Neural cell (in vitro differentiated cells): ENCODE results near the gene ZFR. TPM values are rescaled to one million over a fixed set of nuclear protein-coding genes. Genes with fewer than 3 reads are reported as not detected.

Experiments
- H2AFZ ChIP-seq: fragments of 200-600, 300-800 bp; sonication (generic), shearing (Covaris generic); 2 replicates; pipeline ENCODE4 v1.6.0; 2014; ENCODE audit warnings: low read depth, mild to moderate bottlenecking, antibody characterized with exemption, low read length, moderate library complexity
- H3F3A ChIP-seq: fragments of 200-600 bp; shearing (Covaris generic); 2 replicates; pipeline ENCODE4 v1.6.1; 2016; ENCODE audit warnings: mild to moderate bottlenecking, moderate library complexity, mixed read lengths, antibody characterized with exemption, low read length; ENCODE audit not compliant: insufficient read depth, poor library complexity, severe bottlenecking
- H3K27ac ChIP-seq: fragments of 200-600, 300-800 bp; sonication (generic), shearing (Covaris generic); 2 replicates; pipeline ENCODE4 v1.5.1; 2014; ENCODE audit warnings: mild to moderate bottlenecking, low read length, moderate library complexity
- H3K27me3 ChIP-seq: fragments of 300-800, 200-600 bp; sonication (generic), shearing (Covaris generic); 2 replicates; pipeline ENCODE4 v1.6.0; 2014; ENCODE audit warnings: mild to moderate bottlenecking, low read depth, low read length, moderate library complexity; ENCODE audit not compliant: insufficient read depth
- H3K36me3 ChIP-seq: fragments of 300-800, 200-600 bp; sonication (generic), shearing (Covaris generic); 2 replicates; pipeline ENCODE4 v1.5.1; 2014; ENCODE audit warnings: mild to moderate bottlenecking, antibody characterized with exemption, low read length, moderate library complexity; ENCODE audit not compliant: insufficient read depth
- H3K4me2 ChIP-seq: fragments of 300-800, 200-600 bp; sonication (generic), shearing (Covaris generic); 2 replicates; pipeline ENCODE4 v1.6.0; 2014; ENCODE audit warnings: mild to moderate bottlenecking, low read length
- H3K4me3 ChIP-seq: fragments of 300-800, 200-600 bp; sonication (generic), shearing (Covaris generic); 2 replicates; pipeline ENCODE4 v1.5.1; 2014; ENCODE audit warnings: mild to moderate bottlenecking, low read length, moderate library complexity
- H3K79me2 ChIP-seq: fragments of 200-600 bp; shearing (Covaris generic); replicated peaks from 2 replicates; pipeline ENCODE4 v1.6.0; 2014; ENCODE audit warnings: mild to moderate bottlenecking, low read length, moderate library complexity; ENCODE audit not compliant: insufficient read depth
- H3K9ac ChIP-seq: fragments of 300-800, 200-600 bp; sonication (generic), shearing (Covaris generic); 2 replicates; pipeline ENCODE4 v1.6.1; 2016; ENCODE audit warnings: mild to moderate bottlenecking, low read length, mixed read lengths
- H3K9me2 ChIP-seq: fragments of 200-600 bp; shearing (Covaris generic); 2 replicates; pipeline ENCODE4 v1.6.1; 2016; ENCODE audit warnings: mild to moderate bottlenecking, low read length, mixed read lengths; ENCODE audit not compliant: insufficient read depth
- H3K9me3 ChIP-seq: fragments of 200-600, 300-800 bp; sonication (generic), shearing (Covaris generic); 2 replicates; pipeline ENCODE4 v1.6.1; 2016; ENCODE audit warnings: mild to moderate bottlenecking, mixed run types, low read length, moderate library complexity, mixed read lengths
- H4K20me1 ChIP-seq: fragments of 200-600 bp; shearing (Covaris generic); 2 replicates; pipeline ENCODE4 v1.6.1; 2016; ENCODE audit warnings: mild to moderate bottlenecking, mixed run types; ENCODE audit not compliant: insufficient read depth
- EP300 ChIP-seq: fragments of 450-650 bp; conservative IDR thresholded peaks from 2 replicates; pipeline ENCODE4 v1.6.1; 2014; ENCODE audit warnings: antibody characterized with exemption, mild to moderate bottlenecking, moderate library complexity; ENCODE audit not compliant: poor library complexity, severe bottlenecking
- EZH2 ChIP-seq: fragments of 200-600, 300-800 bp; shearing (Covaris generic), sonication (generic); IDR thresholded peaks from 2 replicates; pipeline ENCODE4 v1.6.1; 2014; ENCODE audit warnings: antibody characterized with exemption, low read length, borderline replicate concordance, mild to moderate bottlenecking; ENCODE audit not compliant: insufficient read depth, poor library complexity, severe bottlenecking
- MXI1 ChIP-seq: fragments of 450-650 bp; conservative IDR thresholded peaks from 2 replicates; pipeline ENCODE4 v1.6.1; 2014; ENCODE audit warnings: antibody characterized with exemption, mild to moderate bottlenecking; ENCODE audit not compliant: poor library complexity, severe bottlenecking
- POLR2AphosphoS5 ChIP-seq: IDR thresholded peaks from 2 replicates; pipeline ENCODE4 v1.6.1; 2012
- RAD21 ChIP-seq: fragments of 450-650 bp; conservative IDR thresholded peaks from 2 replicates; pipeline ENCODE4 v1.6.1; 2014; ENCODE audit warnings: antibody characterized with exemption, mild to moderate bottlenecking, moderate library complexity
- SMC3 ChIP-seq: fragments of 450-650 bp; conservative IDR thresholded peaks from 2 replicates; pipeline ENCODE4 v1.6.1; 2014; ENCODE audit warnings: antibody characterized with exemption, mild to moderate bottlenecking, moderate library complexity; ENCODE audit not compliant: poor library complexity
- TAF1 ChIP-seq: IDR thresholded peaks from 2 replicates; pipeline ENCODE4 v1.6.1; 2012; ENCODE audit warnings: low read depth
- polyA plus RNA-seq: library from polyadenylated mRNA; depleted of rRNA; stranded (reverse); fragments of >200 nt; gene quantifications from 2 replicates; pipeline ENCODE4 v1.2.3, GENCODE V29; 2014
- TF ChIP-seq, protein P1 (sequence below): IDR thresholded peaks from 2 replicates; pipeline ENCODE4 v1.6.1; 2012; ENCODE audit warnings: borderline replicate concordance
- TF ChIP-seq, protein P2 (sequence below): fragments of 450-650 bp; IDR thresholded peaks from 2 replicates; pipeline ENCODE4 v1.5.1; 2014; ENCODE audit warnings: antibody characterized with exemption, mild to moderate bottlenecking, moderate library complexity; ENCODE audit not compliant: poor library complexity, severe bottlenecking

ZFR gene
- polyA plus RNA-seq, 1 donor from 2014 or later, result 141 TPM

DNA sequence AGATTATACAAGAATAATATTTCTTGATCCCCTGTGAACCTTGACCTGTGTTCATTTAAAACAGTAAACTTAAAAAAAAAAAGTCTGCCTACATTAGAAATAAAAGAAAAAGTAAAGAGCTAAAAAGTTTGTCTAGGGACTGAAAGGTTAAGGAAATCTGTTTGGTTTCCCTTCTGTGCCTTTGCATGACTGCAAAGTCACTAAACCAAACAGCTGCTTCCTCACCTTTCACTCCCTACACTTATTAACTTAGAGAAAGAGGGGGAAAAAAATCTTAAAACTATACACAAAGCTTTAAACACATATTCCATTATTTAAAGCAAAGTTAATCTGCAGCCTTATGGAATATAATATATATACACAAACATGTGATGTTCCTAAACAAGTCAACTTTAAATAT is 65.1 kb downstream of the ZFR start:
- Histone ChIP-seq H2AFZ (no peak overlapping the region), H3K27ac (no peak overlapping the region), H3K4me3 (no peak overlapping the region), H3K9ac (no peak overlapping the region), H4K20me1 (no peaks in the 10 kb centered on the region), H3F3A (no peaks in the 10 kb centered on the region), H3K36me3 (no peaks in the 10 kb centered on the region), H3K79me2 (no peaks in the 10 kb centered on the region), H3K27me3 (no peaks in the 10 kb centered on the region), H3K9me3 (no peaks in the 10 kb centered on the region), H3K4me2 (no peak overlapping the region), H3K9me2 (no peaks in the 10 kb centered on the region)
- TF ChIP-seq, protein P1, sequence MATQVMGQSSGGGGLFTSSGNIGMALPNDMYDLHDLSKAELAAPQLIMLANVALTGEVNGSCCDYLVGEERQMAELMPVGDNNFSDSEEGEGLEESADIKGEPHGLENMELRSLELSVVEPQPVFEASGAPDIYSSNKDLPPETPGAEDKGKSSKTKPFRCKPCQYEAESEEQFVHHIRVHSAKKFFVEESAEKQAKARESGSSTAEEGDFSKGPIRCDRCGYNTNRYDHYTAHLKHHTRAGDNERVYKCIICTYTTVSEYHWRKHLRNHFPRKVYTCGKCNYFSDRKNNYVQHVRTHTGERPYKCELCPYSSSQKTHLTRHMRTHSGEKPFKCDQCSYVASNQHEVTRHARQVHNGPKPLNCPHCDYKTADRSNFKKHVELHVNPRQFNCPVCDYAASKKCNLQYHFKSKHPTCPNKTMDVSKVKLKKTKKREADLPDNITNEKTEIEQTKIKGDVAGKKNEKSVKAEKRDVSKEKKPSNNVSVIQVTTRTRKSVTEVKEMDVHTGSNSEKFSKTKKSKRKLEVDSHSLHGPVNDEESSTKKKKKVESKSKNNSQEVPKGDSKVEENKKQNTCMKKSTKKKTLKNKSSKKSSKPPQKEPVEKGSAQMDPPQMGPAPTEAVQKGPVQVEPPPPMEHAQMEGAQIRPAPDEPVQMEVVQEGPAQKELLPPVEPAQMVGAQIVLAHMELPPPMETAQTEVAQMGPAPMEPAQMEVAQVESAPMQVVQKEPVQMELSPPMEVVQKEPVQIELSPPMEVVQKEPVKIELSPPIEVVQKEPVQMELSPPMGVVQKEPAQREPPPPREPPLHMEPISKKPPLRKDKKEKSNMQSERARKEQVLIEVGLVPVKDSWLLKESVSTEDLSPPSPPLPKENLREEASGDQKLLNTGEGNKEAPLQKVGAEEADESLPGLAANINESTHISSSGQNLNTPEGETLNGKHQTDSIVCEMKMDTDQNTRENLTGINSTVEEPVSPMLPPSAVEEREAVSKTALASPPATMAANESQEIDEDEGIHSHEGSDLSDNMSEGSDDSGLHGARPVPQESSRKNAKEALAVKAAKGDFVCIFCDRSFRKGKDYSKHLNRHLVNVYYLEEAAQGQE, result no peak
- TF ChIP-seq TAF1, result no peak
- no peak for TF ChIP-seq EP300
- TF ChIP-seq SMC3, result no peak
- no peak for TF ChIP-seq MXI1
- TF ChIP-seq EZH2, result no peak
- TF ChIP-seq POLR2AphosphoS5, result no peak
- no peak for TF ChIP-seq RAD21
- TF ChIP-seq, protein P2, sequence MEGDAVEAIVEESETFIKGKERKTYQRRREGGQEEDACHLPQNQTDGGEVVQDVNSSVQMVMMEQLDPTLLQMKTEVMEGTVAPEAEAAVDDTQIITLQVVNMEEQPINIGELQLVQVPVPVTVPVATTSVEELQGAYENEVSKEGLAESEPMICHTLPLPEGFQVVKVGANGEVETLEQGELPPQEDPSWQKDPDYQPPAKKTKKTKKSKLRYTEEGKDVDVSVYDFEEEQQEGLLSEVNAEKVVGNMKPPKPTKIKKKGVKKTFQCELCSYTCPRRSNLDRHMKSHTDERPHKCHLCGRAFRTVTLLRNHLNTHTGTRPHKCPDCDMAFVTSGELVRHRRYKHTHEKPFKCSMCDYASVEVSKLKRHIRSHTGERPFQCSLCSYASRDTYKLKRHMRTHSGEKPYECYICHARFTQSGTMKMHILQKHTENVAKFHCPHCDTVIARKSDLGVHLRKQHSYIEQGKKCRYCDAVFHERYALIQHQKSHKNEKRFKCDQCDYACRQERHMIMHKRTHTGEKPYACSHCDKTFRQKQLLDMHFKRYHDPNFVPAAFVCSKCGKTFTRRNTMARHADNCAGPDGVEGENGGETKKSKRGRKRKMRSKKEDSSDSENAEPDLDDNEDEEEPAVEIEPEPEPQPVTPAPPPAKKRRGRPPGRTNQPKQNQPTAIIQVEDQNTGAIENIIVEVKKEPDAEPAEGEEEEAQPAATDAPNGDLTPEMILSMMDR, result no peak

DNA sequence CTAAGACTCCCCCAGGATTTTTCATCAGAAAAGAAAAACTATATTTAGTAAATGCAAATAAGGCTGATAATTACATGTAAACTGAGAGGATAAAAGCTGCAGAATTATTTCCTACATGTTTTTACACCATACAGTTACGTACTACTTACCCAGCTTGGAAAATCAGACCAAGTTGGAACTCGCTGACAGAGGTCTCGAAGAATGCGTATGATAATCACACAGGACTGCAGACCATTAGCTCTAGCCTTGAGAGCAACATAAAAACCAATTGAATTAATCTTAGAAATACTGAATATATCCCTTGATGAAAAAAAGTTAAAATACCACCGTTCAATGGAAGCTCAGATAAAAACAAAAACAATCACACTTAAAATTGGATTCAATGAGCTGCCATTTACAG is 65.6 kb downstream of the ZFR start:
- Histone ChIP-seq H3K9me2 (no peaks in the 10 kb centered on the region), H4K20me1 (no peaks in the 10 kb centered on the region), H2AFZ (no peak overlapping the region), H3K4me2 (no peak overlapping the region), H3K4me3 (no peak overlapping the region), H3K9ac (no peak overlapping the region), H3K9me3 (no peaks in the 10 kb centered on the region), H3K27me3 (no peaks in the 10 kb centered on the region), H3K36me3 (no peaks in the 10 kb centered on the region), H3F3A (no peaks in the 10 kb centered on the region), H3K27ac (no peak overlapping the region), H3K79me2 (no peaks in the 10 kb centered on the region)
- TF ChIP-seq EZH2 (no peak), TAF1 (no peak), RAD21 (no peak), MXI1 (no peak), SMC3 (no peak), POLR2AphosphoS5 (no peak), EP300 (no peak)
- TF ChIP-seq, protein P2, result no peak
- TF ChIP-seq, protein P1, result no peak
